GM18507 (cell line): ENCODE measurements around the gene C19orf25.

Experiments used
- DNase-seq: peaks from one replicate; pipeline ENCODE4 v3.0.0; 2011; ENCODE audit warnings: low read depth; ENCODE audit not compliant: insufficient read length; ENCODE audit errors: extremely low spot score
- FAIRE-seq: peaks from 2 replicates; lab custom pipeline; 2011; peaks lifted over from hg19 to GRCh38; lab: Jason Lieb, UNC

Gene C19orf25

DNA sequence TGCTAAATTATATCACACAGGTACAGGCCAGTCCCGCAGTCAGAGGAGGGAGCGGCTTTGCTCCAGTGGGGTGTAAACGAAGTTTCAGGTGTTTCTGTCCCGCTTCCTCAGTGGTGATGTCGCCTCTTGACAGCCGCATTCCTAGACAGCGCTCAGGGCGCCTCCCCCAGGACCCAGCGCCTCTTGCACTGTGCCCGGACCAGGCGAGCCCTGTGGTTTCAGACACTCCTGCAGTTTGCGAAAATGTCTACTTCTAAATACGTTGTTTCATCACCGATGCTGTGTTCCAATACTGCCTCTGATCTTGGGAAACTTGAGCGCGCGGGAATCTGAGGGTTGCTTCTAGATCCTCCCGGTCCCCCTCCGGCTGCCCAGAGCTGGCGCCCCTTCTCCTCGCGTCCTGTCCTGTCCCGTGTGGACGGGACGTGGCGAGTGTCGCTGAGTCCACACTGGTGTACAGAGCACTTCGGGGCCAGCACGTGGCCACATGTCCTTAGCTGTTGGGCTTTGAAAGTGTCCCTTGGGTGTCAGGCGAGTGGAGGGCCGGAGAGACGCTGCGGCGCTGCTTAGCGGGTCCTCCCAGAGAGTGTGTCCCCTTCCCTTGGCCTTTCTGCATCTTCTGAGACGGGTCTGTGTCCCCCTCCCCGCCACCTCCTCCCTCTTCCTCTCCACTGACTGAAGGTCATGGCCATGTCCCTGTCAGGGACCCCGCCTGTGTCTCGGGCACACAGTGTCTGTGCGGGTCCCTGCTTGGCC lies 55.4 kb downstream of the C19orf25 start:
- FAIRE-seq, result no peak
- DNase-seq, result no peak
